Astrocyte (in vitro differentiated cells and primary cell): ENCODE data around the gene ZNF195. TPM values are rescaled to one million over a fixed set of nuclear protein-coding genes. Genes with fewer than 3 reads are reported as not detected.

ENCODE experiments used
- DNase-seq: peaks from one replicate; pipeline ENCODE4 v3.0.0-alpha.2; 2010; ENCODE audit warnings: low read depth
- FAIRE-seq: peaks from 2 replicates; lab custom pipeline; 2011; peaks lifted over from hg19 to GRCh38; lab: Jason Lieb, UNC
- H2AFZ ChIP-seq: 2 replicates; pipeline ENCODE4 v1.6.0; 2012; ENCODE audit warnings: low read depth, low read length, inconsistent platforms
- H3K27ac ChIP-seq: 2 replicates; pipeline ENCODE4 v1.5.1; 2011; ENCODE audit warnings: low read depth, low read length, inconsistent platforms
- H3K27me3 ChIP-seq: 2 replicates; pipeline ENCODE4 v1.6.0; 2011; ENCODE audit warnings: low read length, inconsistent platforms; ENCODE audit not compliant: insufficient read depth
- H3K36me3 ChIP-seq: 2 replicates; pipeline ENCODE4 v1.5.1; 2011; ENCODE audit warnings: low read length, inconsistent platforms; ENCODE audit not compliant: insufficient read depth
- H3K4me1 ChIP-seq: 2 replicates; pipeline ENCODE4 v1.5.1; 2011; ENCODE audit warnings: low read length, inconsistent platforms; ENCODE audit not compliant: insufficient read depth
- H3K4me2 ChIP-seq: 2 replicates; pipeline ENCODE4 v1.6.0; 2012; ENCODE audit warnings: low read length, inconsistent platforms
- H3K4me3 ChIP-seq: 2 replicates; pipeline ENCODE4 v1.5.1; 2011; ENCODE audit warnings: low read depth, mild to moderate bottlenecking, low read length, inconsistent platforms; ENCODE audit not compliant: insufficient read depth
- H3K79me2 ChIP-seq: 2 replicates; pipeline ENCODE4 v1.6.0; 2012; ENCODE audit warnings: mild to moderate bottlenecking, low read length, inconsistent platforms; ENCODE audit not compliant: insufficient read depth
- H3K9ac ChIP-seq: 2 replicates; pipeline ENCODE4 v1.6.0; 2012; ENCODE audit warnings: mild to moderate bottlenecking, low read length, inconsistent platforms
- H3K9me3 ChIP-seq: 2 replicates; pipeline ENCODE4 v1.5.1; 2012; ENCODE audit warnings: low read depth, mild to moderate bottlenecking, low read length, inconsistent platforms; ENCODE audit not compliant: insufficient read depth
- H4K20me1 ChIP-seq: 2 replicates; pipeline ENCODE4 v1.6.0; 2012; ENCODE audit warnings: low read length, inconsistent platforms; ENCODE audit not compliant: insufficient read depth
- H3K27ac Mint-ChIP-seq: one replicate; pipeline ENCODE4 v1.8.0; 2021; ENCODE audit warnings: mild to moderate bottlenecking, mixed read lengths; ENCODE audit not compliant: unreplicated experiment
- H3K27me3 Mint-ChIP-seq: one replicate; pipeline ENCODE4 v1.8.0; 2021; ENCODE audit warnings: low read depth, mixed read lengths; ENCODE audit not compliant: unreplicated experiment
- H3K36me3 Mint-ChIP-seq: one replicate; pipeline ENCODE4 v1.8.0; 2021; ENCODE audit warnings: low read depth, mixed read lengths; ENCODE audit not compliant: unreplicated experiment
- H3K4me1 Mint-ChIP-seq: one replicate; pipeline ENCODE4 v1.8.0; 2021; ENCODE audit warnings: low read depth, mixed read lengths; ENCODE audit not compliant: unreplicated experiment
- H3K4me3 Mint-ChIP-seq: one replicate; pipeline ENCODE4 v1.8.0; 2021; ENCODE audit warnings: mild to moderate bottlenecking, moderate library complexity, mixed read lengths; ENCODE audit not compliant: unreplicated experiment
- H3K9me3 Mint-ChIP-seq: one replicate; pipeline ENCODE4 v1.8.0; 2021; ENCODE audit warnings: mild to moderate bottlenecking, mixed read lengths; ENCODE audit not compliant: unreplicated experiment
- CTCF ChIP-seq: IDR thresholded peaks from 2 replicates; pipeline ENCODE4 v1.5.1; 2011; ENCODE audit warnings: low read depth, mild to moderate bottlenecking, inconsistent platforms, low read length, moderate library complexity; ENCODE audit not compliant: insufficient read depth
- EZH2 ChIP-seq: IDR thresholded peaks from 2 replicates; pipeline ENCODE4 v1.6.1; 2012; ENCODE audit warnings: mild to moderate bottlenecking, low read length, inconsistent platforms; ENCODE audit not compliant: insufficient read depth
- total RNA-seq: library from RNA; stranded (reverse); gene quantifications from 2 replicates; pipeline ENCODE4 v1.2.1, GENCODE V29; 2021

ZNF195 gene
- total RNA-seq, 1 donor from 2014 or later: 57.5 TPM

GRCh38 chr11:3353066-3353465, 25.9 kb downstream of the ZNF195 start:
- TF ChIP-seq CTCF (no peak), EZH2 (no peak)
- Histone ChIP-seq H3K9me3 (peaks cover 38% of the 10 kb centered on the region), H3K27ac (no peak overlapping the region), H2AFZ (no peak overlapping the region), H3K27me3 (no peaks in the 10 kb centered on the region), H3K36me3 (peaks cover 4% of the 10 kb centered on the region), H3K4me2 (no peak overlapping the region), H4K20me1 (no peaks in the 10 kb centered on the region), H3K9ac (no peak overlapping the region), H3K4me1 (no peaks in the 10 kb centered on the region), H3K79me2 (no peaks in the 10 kb centered on the region), H3K4me3 (no peak overlapping the region)
- peaks cover 24% of the 10 kb centered on the region for H3K36me3 Mint-ChIP-seq
- H3K9me3 Mint-ChIP-seq: peaks cover 26% of the 10 kb centered on the region
- no peak overlapping the region for H3K4me3 Mint-ChIP-seq
- no peaks in the 10 kb centered on the region for H3K4me1 Mint-ChIP-seq
- H3K27me3 Mint-ChIP-seq: no peaks in the 10 kb centered on the region
- FAIRE-seq: no peak
- DNase-seq: no peak
- no peak overlapping the region for H3K27ac Mint-ChIP-seq

- Histone ChIP-seq H4K20me1 (no peaks in the 10 kb centered on the region), H3K9ac (no peak overlapping the region), H2AFZ (no peak overlapping the region), H3K27ac (no peak overlapping the region), H3K4me2 (no peak overlapping the region), H3K4me3 (no peak overlapping the region), H3K4me1 (no peaks in the 10 kb centered on the region), H3K27me3 (no peaks in the 10 kb centered on the region), H3K9me3 (no peaks in the 10 kb centered on the region), H3K36me3 (no peaks in the 10 kb centered on the region), H3K79me2 (no peaks in the 10 kb centered on the region)
- no peak for TF ChIP-seq CTCF
- TF ChIP-seq EZH2: no peak
- no peak for FAIRE-seq
- Mint-ChIP-seq H3K9me3 (peaks cover 16% of the 10 kb centered on the region), H3K4me3 (no peak overlapping the region), H3K27ac (no peak overlapping the region), H3K27me3 (no peaks in the 10 kb centered on the region), H3K4me1 (no peaks in the 10 kb centered on the region), H3K36me3 (peaks cover 26% of the 10 kb centered on the region)
- DNase-seq: no peak
These were observed 31.8 kb downstream of the ZNF195 start for GRCh38 chr11:3347127-3347526.

DNA sequence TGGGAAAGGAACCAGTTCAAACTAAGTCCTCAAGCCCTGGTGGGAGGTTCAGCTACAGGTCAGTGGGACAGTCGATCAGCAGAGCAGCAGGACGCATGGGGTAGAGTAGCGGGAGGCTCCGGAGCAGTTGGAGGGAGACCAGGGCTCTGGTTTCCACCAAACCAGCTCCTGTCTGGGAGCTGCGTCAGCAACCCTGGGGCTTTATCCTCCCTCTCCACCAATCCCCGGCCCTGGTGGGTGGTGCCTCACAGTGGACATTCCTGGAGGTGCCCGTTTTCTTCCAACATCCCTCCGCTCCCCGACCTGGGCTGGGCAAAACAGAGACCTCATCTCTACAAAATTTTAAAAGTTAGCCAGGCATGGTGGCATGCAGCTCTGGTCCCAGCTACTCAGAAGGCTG, 32.4 kb downstream of the ZNF195 start:
- H4K20me1 ChIP-seq: no peaks in the 10 kb centered on the region
- no peak for DNase-seq
- H3K9me3 Mint-ChIP-seq: peaks cover 18% of the 10 kb centered on the region

More for the DNA sequence above, 32.4 kb downstream of the ZNF195 start:
- no peak for TF ChIP-seq CTCF
- no peak for TF ChIP-seq EZH2
- FAIRE-seq: no peak
- Mint-ChIP-seq H3K4me1 (no peaks in the 10 kb centered on the region), H3K27ac (no peak overlapping the region), H3K4me3 (no peak overlapping the region), H3K27me3 (no peaks in the 10 kb centered on the region), H3K36me3 (peaks cover 26% of the 10 kb centered on the region)
- H3K4me2 ChIP-seq: no peak overlapping the region
- no peaks in the 10 kb centered on the region for H3K27me3 ChIP-seq
- no peaks in the 10 kb centered on the region for H3K9me3 ChIP-seq
- no peaks in the 10 kb centered on the region for H3K79me2 ChIP-seq
- no peak overlapping the region for H2AFZ ChIP-seq
- H3K4me1 ChIP-seq: no peaks in the 10 kb centered on the region
- no peak overlapping the region for H3K27ac ChIP-seq
- H3K36me3 ChIP-seq: no peaks in the 10 kb centered on the region
- no peak overlapping the region for H3K9ac ChIP-seq
- H3K4me3 ChIP-seq: no peak overlapping the region
